GM12878 (cell line): Measurements from ENCODE around the gene PREX1. TPM values are rescaled to one million over a fixed set of nuclear protein-coding genes. Genes with fewer than 3 reads are reported as not detected.

Experiments
- ATAC-seq: fragments of 200-7000 bp; cut with Tn5 transposase; 3 replicates; pipeline ENCODE4 v1.9.1; 2020; ENCODE audit warnings: mild to moderate bottlenecking, moderate library complexity
- BruUV-seq: library from RNA; stranded (reverse); fragments of 400-500 nt; replicated peaks from 2 replicates; lab custom pipeline; 2021; lab: Mats Ljungman, UMichigan
- CTCF ChIA-PET: fragments of 300-600 bp; sonication (Branson Sonifier 250); formaldehyde crosslinking; extraction: SDS; loops from one replicate; lab custom pipeline; 2021; ENCODE audit warnings: inconsistent platforms; lab: Yijun Ruan, JAX
- POLR2A ChIA-PET: fragments of 350-600 bp; formaldehyde crosslinking; extraction: SDS; loops from one replicate; lab custom pipeline; 2021; ENCODE audit warnings: inconsistent platforms; lab: Charles Lee
- RAD21 ChIA-PET: fragments of 300-600 bp; sonication (Branson Sonifier 250); formaldehyde crosslinking; loops from one replicate; lab custom pipeline; 2023; ENCODE audit warnings: antibody characterized with exemption; ENCODE audit not compliant: unreplicated experiment; lab: Charles Lee
- SMC1A ChIA-PET: fragments of 300-600 bp; sonication (Branson Sonifier 250); formaldehyde crosslinking; loops from one replicate; lab custom pipeline; 2023; ENCODE audit not compliant: unreplicated experiment, uncharacterized antibody; lab: Charles Lee
- DNase-seq: peaks from one replicate; pipeline ENCODE4 v3.0.0-alpha.2; 2011; ENCODE audit warnings: low read depth, low spot score
- FAIRE-seq: peaks from 3 replicates; lab custom pipeline; 2011; peaks lifted over from hg19 to GRCh38; lab: Jason Lieb, UNC
- H2AFZ ChIP-seq: 2 replicates; pipeline ENCODE4 v1.6.0; 2011; ENCODE audit warnings: low read depth, low read length, control low read depth; ENCODE audit not compliant: control insufficient read depth
- H3K27ac ChIP-seq: 2 replicates; pipeline ENCODE4 v1.5.1; 2011; ENCODE audit warnings: control low read depth; ENCODE audit not compliant: control insufficient read depth, insufficient read depth
- H3K27me3 ChIP-seq, 2 experiments: replicated peaks in 1 of 2; 2 replicates each; pipeline versions ENCODE4 v1.6.0 to v1.6.1; 2011; ENCODE audit warnings: low read length in 1 of 2; ENCODE audit not compliant: control insufficient read depth in 2 of 2, insufficient read depth in 2 of 2
- H3K36me3 ChIP-seq, 2 experiments: 2 replicates each; pipeline ENCODE4 v1.5.1; 2011; ENCODE audit warnings: low read length in 1 of 2; ENCODE audit not compliant: control insufficient read depth in 2 of 2, insufficient read depth in 2 of 2
- H3K4me1 ChIP-seq: 2 replicates; pipeline ENCODE4 v1.6.1; 2011; ENCODE audit warnings: mild to moderate bottlenecking, low read length, moderate library complexity, mixed read lengths; ENCODE audit not compliant: control insufficient read depth, insufficient read depth
- H3K4me2 ChIP-seq: 2 replicates; pipeline ENCODE4 v1.6.0; 2011; ENCODE audit warnings: control low read depth; ENCODE audit not compliant: control insufficient read depth, insufficient read depth
- H3K4me3 ChIP-seq: fragments of 200-600 bp; sonication (generic); 2 replicates; pipeline ENCODE4 v1.5.1; 2016
- H3K79me2 ChIP-seq: 2 replicates; pipeline ENCODE4 v1.6.0; 2011; ENCODE audit warnings: low read length; ENCODE audit not compliant: control insufficient read depth, insufficient read depth
- H3K9ac ChIP-seq: 2 replicates; pipeline ENCODE4 v1.8.0; 2011; ENCODE audit warnings: low read length, control low read depth, mixed read lengths; ENCODE audit not compliant: control insufficient read depth, insufficient read depth
- H3K9me3 ChIP-seq: replicated peaks from 3 replicates; pipeline ENCODE4 v1.5.1; 2011; ENCODE audit warnings: mild to moderate bottlenecking, low read length; ENCODE audit not compliant: control insufficient read depth, insufficient read depth
- H4K20me1 ChIP-seq: 2 replicates; pipeline ENCODE4 v1.6.0; 2011; ENCODE audit not compliant: control insufficient read depth, insufficient read depth
- BACH1 ChIP-seq: fragments of 450-650 bp; IDR thresholded peaks from 2 replicates; pipeline ENCODE4 v1.6.1; 2017; ENCODE audit warnings: mild to moderate bottlenecking, borderline replicate concordance
- CTCF ChIP-seq, 3 experiments: IDR thresholded peaks in 2 of 3; conservative IDR thresholded peaks in 1 of 3; 2 replicates each; pipeline ENCODE4 v1.5.1; 2011; ENCODE audit warnings: low read depth in 3 of 3, low read length in 3 of 3, mild to moderate bottlenecking in 3 of 3, control low read depth in 2 of 3, moderate library complexity in 2 of 3, inconsistent platforms in 1 of 3, mixed read lengths in 1 of 3; ENCODE audit not compliant: control insufficient read depth in 2 of 3, insufficient read depth in 1 of 3; ENCODE audit errors: extremely low read depth in 1 of 3
- IRF3 ChIP-seq: fragments of 450-650 bp; IDR thresholded peaks from 2 replicates; pipeline ENCODE4 v1.6.1; 2014; ENCODE audit warnings: mild to moderate bottlenecking
- NR2F1 ChIP-seq: fragments of 450-650 bp; conservative IDR thresholded peaks from 2 replicates; pipeline ENCODE4 v1.6.1; 2017; ENCODE audit warnings: mild to moderate bottlenecking
- POLR2A ChIP-seq: IDR thresholded peaks from 2 replicates; pipeline ENCODE4 v1.6.1; 2011; ENCODE audit warnings: low read depth, mild to moderate bottlenecking, low read length
- WGBS: methylation state at CpG from one replicate; pipeline ENCODE4 v1.1.6; 2016; ENCODE audit warnings: low lambda C conversion rate; ENCODE audit not compliant: insufficient replicate concordance, insufficient coverage; ENCODE audit errors: missing lambda C conversion rate; 5-methylcytosine and 5-hydroxymethylcytosine counted together
- in situ Hi-C: fragments of 300-500 bp; cut with MboI; formaldehyde crosslinking; loops from 9 replicates; pipeline ENCODE4 v1.14.3; 2018; ENCODE audit warnings: mixed read lengths
- intact Hi-C: fragments of 100-400 bp; cut with micrococcal nuclease; formaldehyde crosslinking; loops from one replicate; pipeline ENCODE4 v1.14.2; 2022; ENCODE audit not compliant: unreplicated experiment
- polyA plus RNA-seq, 11 experiments: library from polyadenylated mRNA; depleted of rRNA in 4 of 11; unstranded in 6 of 11; stranded (reverse) in 5 of 11; fragments of >200 nt; fragmentation: Nextera tagmentation in 4 of 11; fragmentation: Illumina TruSeq in 1 of 11; extraction: Ambion mirVana in 4 of 11; extraction: Trizol in 1 of 11; gene quantifications; 1 replicate in 1 of 11; 2 replicates in 10 of 11; pipeline versions ENCODE4 v1.2.1 to v1.2.3, GENCODE V29; 2011 to 2016; ENCODE audit warnings: inconsistent platforms in 2 of 11, missing spikeins in 2 of 11, low read depth in 1 of 11
- total RNA-seq, 4 experiments: library from RNA; depleted of rRNA in 3 of 4; stranded (reverse); fragments of >200 nt in 3 of 4; fragmentation: Illumina TruSeq in 1 of 4; extraction: Trizol in 1 of 4; gene quantifications; 2 replicates each; pipeline versions ENCODE4 v1.2.1 to v1.2.3, GENCODE V29; 2013 to 2021
- TF ChIP-seq, protein P1 (sequence below): IDR thresholded peaks from 2 replicates; pipeline ENCODE4 v1.6.1; 2012; ENCODE audit warnings: low read depth, low read length, improper control_type of control experiment

The PREX1 gene
- total and polyA plus RNA-seq, 10 of the 15 experiments (the other 5 are each of a cell fraction or from before 2014, with no cell fraction given), result 2.6 to 114 (median 38.9) TPM

GRCh38 chr20:48656661-48657211 lies 171.1 kb downstream of the PREX1 start:
- no peak overlapping the region for H3K4me3 ChIP-seq
- H2AFZ ChIP-seq, result no peak overlapping the region
- in situ Hi-C loops (loop anchor here (5.0 kb wide), 1 partner anchor 251 kb away; no protein-coding TSS in a partner anchor), intact Hi-C loops (loop anchor here (1.0 to 10.0 kb wide), 3 partner anchors 168 to 308 kb away; no protein-coding TSS in a partner anchor)
- no peaks in the 10 kb centered on the region for H3K79me2 ChIP-seq
- no peak for DNase-seq
- ChIA-PET CTCF (interaction anchor here (0.6 to 5.9 kb wide), 27 partner anchors 9 to 301 kb away, joined by 3 to 147 read pairs (median 5); partner anchors contain the start of gene PREX1), RAD21 (interaction anchor here (0.9 to 5.6 kb wide), 8 partner anchors 84 to 308 kb away, joined by 3 to 139 read pairs (median 5); no protein-coding TSS in a partner anchor)
- no peak for FAIRE-seq
- WGBS, result 93% methylated on average over 15 of the region's 15 CpGs
- BruUV-seq, result no TSS peak
- no peaks in the 10 kb centered on the region for H3K9me3 ChIP-seq
- no peaks in the 10 kb centered on the region for H3K4me1 ChIP-seq
- no peak overlapping the region for H3K27ac ChIP-seq
- H3K36me3 ChIP-seq, result peaks cover 43 to 55% of the 10 kb centered on the region in 2 experiments
- TF ChIP-seq IRF3 (no peak), CTCF (IDR thresholded peaks at IDR 0.05 in 2 of 3, conservative IDR thresholded peaks at IDR 0.05 in 1 of 3; ENCODE audit: control insufficient read depth in 2 of 3, extremely low read depth in 1 of 3, insufficient read depth in 1 of 3, low read depth in 3 of 3, low read length in 3 of 3) (0 out of 6 replicates have a peak, but pooled peaks of 1 of the 3 experiments have one; percentile 8), NR2F1 (no peak), POLR2A (peak; percentile 31; the same call in 1 of the 2 replicates), BACH1 (no peak)
- TF ChIP-seq, protein P1, sequence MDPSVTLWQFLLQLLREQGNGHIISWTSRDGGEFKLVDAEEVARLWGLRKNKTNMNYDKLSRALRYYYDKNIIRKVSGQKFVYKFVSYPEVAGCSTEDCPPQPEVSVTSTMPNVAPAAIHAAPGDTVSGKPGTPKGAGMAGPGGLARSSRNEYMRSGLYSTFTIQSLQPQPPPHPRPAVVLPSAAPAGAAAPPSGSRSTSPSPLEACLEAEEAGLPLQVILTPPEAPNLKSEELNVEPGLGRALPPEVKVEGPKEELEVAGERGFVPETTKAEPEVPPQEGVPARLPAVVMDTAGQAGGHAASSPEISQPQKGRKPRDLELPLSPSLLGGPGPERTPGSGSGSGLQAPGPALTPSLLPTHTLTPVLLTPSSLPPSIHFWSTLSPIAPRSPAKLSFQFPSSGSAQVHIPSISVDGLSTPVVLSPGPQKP, result no peak
- TF ChIP-seq, all 136 proteins: peak for 2
- ChIA-PET SMC1A (interaction anchor here (1.0 to 9.0 kb wide), 11 partner anchors 14 to 330 kb away, joined by 3 to 154 read pairs (median 5); partner anchors contain the start of gene ARFGEF2), POLR2A (no interaction called here)
- no peak overlapping the region for H3K9ac ChIP-seq
- ATAC-seq, result 0 out of 3 replicates have a peak, but pooled peaks have one; percentile 20
- no peak overlapping the region for H3K4me2 ChIP-seq
- H3K27me3 ChIP-seq, result no peaks in the 10 kb centered on the region
- H4K20me1 ChIP-seq, result no peaks in the 10 kb centered on the region
